GM15510 (cell line): ENCODE measurements around the gene CTDP1.

ENCODE experiments used
- POLR2A ChIP-seq: IDR thresholded peaks from 3 replicates; pipeline ENCODE4 v1.6.1; 2011; ENCODE audit warnings: borderline replicate concordance; ENCODE audit not compliant: insufficient read length; ENCODE audit errors: extremely low read depth

Gene CTDP1

DNA sequence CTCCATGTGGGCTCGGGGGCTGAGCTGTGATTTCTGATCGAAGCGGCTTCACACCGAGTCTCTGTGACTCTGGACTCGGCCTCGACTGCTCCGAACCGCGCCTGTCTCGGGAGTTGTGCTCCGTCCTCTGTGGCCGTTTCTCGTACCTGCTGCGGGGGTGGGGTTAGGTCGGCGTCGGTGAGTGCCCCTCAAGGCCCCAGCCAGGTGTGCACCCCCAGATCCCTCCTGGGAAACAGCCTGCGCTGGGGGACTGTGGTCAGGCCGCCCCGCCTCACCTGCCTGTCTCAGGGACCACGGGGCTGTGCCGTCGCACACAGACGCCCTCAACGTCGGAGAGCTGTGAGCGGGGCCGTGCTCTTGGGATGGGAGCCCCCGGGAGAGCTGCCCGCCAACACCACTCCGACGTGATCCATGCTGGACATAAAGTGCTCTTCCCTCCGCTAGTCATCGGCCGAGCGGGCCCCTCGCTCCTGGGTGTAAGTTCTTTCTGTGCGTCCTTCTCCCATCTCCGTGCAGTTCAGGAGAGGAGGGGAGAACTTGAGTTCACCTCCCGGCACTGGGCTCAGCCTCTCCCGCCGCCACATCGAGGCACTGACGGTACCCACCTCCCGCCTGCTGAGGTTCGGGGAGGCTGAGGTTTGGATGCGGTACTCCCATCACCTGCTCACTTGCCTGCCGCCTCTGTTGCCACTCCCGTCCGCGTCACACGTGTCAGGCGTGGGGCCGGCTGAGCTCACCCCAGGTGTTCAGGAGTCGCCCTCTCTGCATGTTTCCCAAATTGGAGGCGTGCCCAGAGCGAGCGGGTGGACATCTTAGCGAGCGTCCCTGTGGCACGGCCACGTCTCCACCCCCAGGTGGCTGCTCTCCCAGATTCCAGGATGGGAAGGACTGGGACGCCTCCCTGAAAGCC, 55.7 kb downstream of the CTDP1 start:
- TF ChIP-seq POLR2A = no peak

DNA sequence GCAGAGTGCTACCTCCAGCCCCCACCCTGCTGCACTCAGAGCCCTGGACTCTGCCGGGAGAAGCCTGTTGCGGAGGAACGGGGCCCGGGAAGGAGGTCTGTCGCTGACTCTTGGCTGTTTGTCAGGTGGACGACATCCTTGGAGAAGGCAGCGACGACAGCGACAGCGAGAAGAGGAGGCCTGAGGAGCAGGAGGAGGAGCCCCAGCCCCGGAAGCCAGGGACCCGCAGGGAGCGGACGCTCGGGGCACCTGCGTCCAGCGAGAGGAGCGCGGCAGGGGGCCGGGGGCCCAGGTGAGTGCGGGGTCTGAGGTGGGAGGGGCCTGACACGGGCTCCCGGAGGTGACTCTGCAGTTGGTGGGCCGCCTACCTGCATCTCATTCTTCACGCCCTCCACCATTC, 56.6 kb downstream of the CTDP1 start:
- TF ChIP-seq POLR2A = no peak

DNA sequence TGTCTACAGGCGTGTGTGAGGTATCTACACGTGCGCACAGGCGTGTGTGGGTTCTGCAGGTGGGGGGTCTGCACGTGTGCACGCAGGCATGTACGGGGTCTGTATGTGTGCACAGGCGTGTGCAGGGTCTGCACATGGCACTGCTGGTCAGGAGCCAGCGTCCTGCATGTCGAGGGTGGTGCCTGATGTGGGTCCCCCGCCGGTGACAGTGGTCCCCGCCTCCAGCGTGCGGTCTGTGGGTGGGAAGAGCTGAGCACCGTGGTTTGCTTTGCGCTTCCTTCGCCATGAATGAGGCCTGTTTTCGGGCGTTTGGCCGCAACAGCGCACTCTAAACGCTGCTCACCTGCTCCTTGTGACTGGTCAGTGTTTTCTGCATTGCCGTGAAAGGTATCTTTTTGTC, 57.2 kb downstream of the CTDP1 start:
- TF ChIP-seq POLR2A = no peak

DNA sequence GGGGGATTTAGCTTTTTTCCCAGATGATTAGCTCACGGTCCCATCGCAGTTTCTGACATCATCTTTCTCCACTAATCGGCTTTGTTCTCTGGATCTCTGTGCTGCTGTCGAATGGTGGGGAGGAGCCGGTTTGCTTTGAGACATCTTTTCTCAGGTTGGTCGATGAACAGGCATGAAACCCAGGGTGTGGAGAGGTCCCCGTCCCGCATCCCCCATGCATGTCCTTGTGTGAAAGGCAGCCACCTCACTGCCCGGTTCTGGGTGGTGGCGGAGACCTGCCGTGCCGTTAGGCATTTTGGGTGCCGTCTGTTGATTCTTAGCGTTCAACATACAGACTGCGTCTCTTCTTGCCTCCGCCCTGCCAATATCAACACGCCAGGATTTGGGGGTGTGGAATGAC, 57.8 kb downstream of the CTDP1 start:
- TF ChIP-seq POLR2A = no peak

DNA sequence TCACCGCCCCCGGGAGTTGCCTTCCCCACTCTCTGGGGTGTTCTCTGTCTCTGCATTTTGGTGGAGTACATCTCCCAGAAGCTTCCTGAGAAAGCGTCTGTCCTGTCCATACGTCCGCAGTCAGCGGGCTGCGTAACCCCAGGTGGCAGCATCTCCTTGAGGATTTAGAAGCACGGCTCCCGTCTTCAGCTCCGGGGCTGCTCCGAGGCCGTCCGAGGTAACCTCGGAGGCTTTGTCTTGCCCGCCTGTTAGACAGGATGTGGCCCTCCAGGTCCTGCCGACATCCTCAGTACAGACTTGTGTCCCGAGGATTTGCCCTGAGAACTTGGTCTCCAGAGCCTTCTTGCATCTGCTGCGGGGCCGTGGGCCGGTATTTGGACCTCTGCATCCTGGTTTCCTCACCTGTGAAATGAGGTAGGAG, 58.4 kb downstream of the CTDP1 start:
- no peak for TF ChIP-seq POLR2A

DNA sequence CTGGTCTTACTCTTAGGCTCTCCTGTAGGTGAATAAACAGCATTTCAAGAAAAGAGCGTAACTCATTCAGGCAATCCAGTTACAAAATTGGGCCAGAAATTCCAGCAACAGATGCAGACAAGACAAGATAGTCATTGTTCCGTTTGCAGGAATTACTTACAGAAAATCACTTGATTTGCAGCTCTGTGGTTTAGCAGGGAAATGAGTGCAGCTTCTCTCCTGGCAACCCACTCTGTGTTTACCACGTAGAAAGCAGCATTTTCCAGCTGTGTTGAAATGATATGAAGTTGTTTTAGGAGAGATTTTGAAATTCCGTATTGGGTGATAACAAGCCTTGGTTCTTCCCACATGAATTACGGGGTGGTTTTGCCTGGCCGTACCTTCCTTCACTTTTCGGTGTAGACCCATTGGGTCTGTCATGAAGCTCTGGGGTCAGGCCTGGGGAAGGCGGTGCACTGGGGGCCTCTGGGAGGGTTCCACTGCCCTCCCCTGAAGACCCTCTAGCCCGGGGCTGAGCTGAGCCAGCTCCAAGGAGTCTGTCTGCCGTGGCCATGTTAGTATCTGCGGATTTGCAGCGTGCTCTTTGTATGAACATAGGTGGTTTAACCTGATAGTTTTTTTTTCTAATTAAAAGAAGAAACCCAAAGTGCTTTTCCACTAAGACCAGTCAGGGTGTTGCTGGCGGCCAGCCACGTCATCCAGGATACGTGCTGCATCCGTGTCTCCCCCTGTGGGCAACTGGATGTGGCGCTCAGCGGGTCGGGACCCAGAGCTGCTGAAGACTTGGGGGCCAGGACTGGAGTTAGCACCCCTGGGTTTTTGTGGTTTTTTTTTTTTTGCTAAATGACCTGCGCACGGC, 59.2 kb downstream of the CTDP1 start:
- no peak for TF ChIP-seq POLR2A

DNA sequence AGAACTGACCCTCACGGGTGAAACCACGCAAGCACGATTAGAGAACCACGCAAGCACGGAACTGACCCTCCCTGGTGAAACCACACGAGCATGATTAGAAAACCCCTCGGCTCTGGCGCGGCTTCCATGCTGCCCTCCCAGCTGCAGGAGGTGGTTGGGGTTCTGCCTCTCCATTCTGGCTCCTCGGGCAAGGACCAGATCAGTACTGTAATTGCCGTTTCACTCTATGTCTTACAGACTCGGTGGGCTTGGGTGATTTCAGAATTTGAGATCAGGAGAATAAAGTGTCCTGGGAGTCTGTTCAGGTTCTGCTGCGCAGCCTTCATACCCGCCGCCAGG, 59.8 kb downstream of the CTDP1 start:
- no peak for TF ChIP-seq POLR2A

DNA sequence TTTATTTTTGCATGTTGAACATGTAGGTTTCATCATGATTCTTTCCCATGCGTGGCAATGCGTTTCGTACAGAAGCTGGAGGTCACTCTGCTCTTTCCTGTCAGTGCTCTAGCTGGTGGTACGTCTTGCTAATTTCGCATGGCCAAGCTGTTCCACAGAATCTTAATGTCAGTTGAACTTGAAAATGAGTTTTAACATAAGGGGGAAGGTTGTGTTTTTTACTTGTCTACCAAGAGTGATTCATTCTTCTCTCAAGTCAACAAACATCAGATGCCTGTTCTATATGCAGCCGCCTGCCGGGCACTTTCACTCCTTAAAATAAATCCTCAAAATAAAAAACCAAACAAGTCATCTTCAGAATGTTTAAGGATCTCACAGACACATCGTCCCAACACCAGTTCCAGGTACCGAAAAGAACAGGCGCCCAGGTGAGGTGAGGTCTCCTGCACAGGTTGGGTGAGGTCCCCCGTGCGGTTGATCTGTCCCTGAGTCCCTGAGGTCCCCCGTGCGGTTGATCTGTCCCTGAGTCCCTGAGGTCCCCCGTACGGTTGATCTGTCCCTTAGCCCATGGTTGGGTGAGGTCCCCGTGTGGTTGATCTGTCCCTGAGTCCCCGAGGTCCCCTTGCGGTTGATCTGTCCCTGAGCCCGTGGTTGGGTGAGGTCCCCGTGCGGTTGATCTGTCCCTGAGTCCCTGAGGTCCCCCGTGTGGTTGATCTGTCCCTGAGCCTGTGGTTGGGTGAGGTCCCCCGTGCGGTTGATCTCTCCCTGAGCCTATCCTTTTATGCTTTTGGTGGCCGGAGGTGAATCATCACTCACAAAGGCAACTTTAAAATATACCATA, 61.1 kb downstream of the CTDP1 start:
- no peak for TF ChIP-seq POLR2A

DNA sequence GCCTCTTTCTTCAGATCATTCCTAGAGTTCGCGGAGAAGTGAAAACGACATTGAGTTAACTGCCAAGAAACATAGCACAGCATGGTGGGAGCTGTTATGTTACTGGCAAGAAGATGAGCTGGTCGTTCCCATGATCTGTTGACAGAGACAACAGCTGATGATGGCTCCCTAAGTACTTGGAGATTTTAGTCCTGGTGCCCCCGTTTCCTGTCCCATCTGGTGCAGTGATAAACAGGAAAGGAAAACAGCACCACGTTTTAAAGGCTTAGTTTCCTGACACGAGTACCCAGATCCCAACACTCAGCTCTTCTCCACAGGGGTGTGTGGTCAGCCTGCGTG, 61.7 kb downstream of the CTDP1 start:
- TF ChIP-seq POLR2A = no peak

DNA sequence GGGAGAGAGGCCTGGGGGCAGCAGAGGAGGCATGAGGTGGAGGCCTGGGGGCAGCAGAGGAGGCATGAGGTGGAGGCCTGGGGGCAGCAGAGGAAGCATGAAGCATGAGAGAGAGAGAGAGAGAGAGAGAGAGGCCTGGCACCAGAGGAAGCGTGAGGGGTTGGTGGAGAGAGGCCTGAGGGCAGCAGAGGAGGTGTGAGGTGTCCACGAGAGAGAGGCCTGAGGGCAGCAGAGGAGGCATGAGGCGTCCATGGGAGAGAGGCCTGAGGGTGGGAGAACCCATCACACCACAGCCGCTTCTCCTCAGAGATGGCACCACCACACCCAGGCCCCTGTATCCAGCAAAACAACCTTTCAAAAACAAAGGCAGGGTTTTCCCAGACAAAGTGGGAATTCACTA, 62.5 kb downstream of the CTDP1 start:
- TF ChIP-seq POLR2A = no peak

DNA sequence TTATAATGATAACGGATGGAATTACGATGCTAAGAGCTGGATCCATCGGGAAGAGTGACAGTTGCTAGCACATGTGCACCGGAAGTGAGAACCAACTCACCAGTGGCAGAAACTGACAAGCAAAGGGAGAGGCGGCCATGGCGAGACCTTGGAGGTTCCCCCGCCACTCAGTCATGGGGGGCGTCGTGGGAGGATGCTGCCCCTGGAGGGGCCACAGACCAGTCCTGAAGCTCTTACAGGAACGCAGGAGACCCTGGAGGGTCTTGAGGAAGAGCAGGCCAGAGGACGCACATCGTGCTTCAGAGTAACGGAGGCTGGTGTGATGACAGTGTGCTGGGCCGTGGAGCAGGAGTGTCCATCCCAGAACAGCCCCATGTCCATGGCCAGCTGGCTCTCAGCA, 65.0 kb downstream of the CTDP1 start:
- TF ChIP-seq POLR2A = no peak

DNA sequence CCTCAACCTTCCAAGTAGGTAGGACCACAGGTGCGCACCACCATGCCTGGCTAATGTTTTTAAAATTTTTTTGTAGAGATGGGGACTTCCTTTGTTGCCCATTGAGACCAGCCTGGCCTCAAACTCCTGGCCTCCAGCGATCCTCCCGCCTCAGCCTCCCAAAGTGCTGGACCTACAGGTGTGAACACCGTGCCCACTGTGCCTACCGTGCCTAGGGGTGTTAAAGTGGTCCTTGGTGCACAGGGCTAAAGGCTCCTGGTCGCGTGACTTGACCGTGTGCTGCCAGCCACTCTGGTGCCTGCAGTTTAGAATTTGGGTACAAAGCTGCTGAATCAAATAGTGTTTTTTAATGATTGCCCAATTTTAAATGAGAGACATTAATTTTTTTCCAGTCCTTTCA, 67.1 kb downstream of the CTDP1 start:
- TF ChIP-seq POLR2A = no peak

DNA sequence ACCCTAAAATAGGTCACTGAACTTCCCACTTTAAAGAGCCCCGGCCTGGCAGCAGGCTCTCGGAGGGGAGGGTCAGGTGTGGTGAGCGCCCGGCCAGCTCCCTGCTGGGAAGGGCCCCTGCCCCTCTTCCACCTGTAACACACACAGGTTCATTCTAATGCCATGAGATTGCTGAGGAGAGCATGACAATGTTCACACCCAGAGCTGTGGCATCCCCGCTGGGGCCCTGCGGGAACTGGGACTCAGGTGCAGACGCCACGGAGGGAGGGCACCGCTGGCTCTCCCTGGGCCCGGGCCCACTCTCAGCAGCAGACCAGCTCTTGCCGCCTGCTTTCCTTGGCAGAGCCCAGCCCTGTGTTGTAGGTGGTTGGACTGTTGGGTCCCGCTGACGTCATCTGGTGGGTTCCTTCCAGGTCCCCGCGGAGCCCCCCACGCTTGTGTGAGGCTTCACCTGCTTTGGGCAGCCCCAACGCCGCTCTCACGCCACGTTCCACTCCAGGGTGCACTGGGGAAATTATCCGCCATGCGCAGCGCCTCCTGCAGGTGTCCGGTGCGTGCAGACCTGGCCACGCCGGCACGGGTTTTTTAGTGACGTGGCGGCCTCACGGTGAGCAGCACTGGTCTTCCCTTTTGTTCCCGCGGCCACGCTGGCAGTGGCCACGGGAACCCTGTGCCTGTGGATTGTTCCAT, 67.7 kb downstream of the CTDP1 start:
- TF ChIP-seq POLR2A = no peak
